GM23248 (cell line): ENCODE results near the gene WEE1. TPM values are rescaled to one million over a fixed set of nuclear protein-coding genes. Genes with fewer than 3 reads are reported as not detected.

Source experiments
- DNase-seq: peaks from one replicate; pipeline ENCODE4 v3.0.0-alpha.2; 2015
- H2AFZ ChIP-seq: fragments of 200-600 bp; sonication (generic); 2 replicates; pipeline ENCODE4 v1.6.1; 2016; ENCODE audit warnings: antibody characterized with exemption
- H3F3A ChIP-seq: fragments of 200-600 bp; sonication (generic); 2 replicates; pipeline ENCODE4 v1.6.1; 2016; ENCODE audit warnings: mild to moderate bottlenecking, antibody characterized with exemption, mixed run types; ENCODE audit not compliant: insufficient read depth
- H3K27ac ChIP-seq: fragments of 200-600 bp; sonication (generic); 2 replicates; pipeline ENCODE4 v1.5.1; 2016; ENCODE audit warnings: mild to moderate bottlenecking
- H3K27me3 ChIP-seq: fragments of 200-600 bp; sonication (generic); replicated peaks from 2 replicates; pipeline ENCODE4 v1.6.1; 2016; ENCODE audit warnings: mild to moderate bottlenecking; ENCODE audit not compliant: insufficient read depth
- H3K36me3 ChIP-seq: fragments of 200-600 bp; sonication (generic); 2 replicates; pipeline ENCODE4 v1.6.1; 2016; ENCODE audit warnings: low read depth, mild to moderate bottlenecking
- H3K4me1 ChIP-seq: fragments of 200-600 bp; sonication (generic); 2 replicates; pipeline ENCODE4 v1.6.1; 2016; ENCODE audit warnings: mild to moderate bottlenecking; ENCODE audit not compliant: insufficient read depth
- H3K4me2 ChIP-seq: fragments of 200-600 bp; sonication (generic); one replicate; pipeline ENCODE4 v1.6.1; 2016; ENCODE audit warnings: mild to moderate bottlenecking; ENCODE audit not compliant: unreplicated experiment
- H3K4me3 ChIP-seq: fragments of 200-600 bp; sonication (generic); 2 replicates; pipeline ENCODE4 v1.5.1; 2016; ENCODE audit warnings: mild to moderate bottlenecking
- H3K79me2 ChIP-seq: fragments of 200-600 bp; sonication (generic); 2 replicates; pipeline ENCODE4 v1.6.1; 2016; ENCODE audit warnings: mild to moderate bottlenecking; ENCODE audit not compliant: insufficient read depth
- H3K9ac ChIP-seq: fragments of 200-600 bp; sonication (generic); 2 replicates; pipeline ENCODE4 v1.6.1; 2016; ENCODE audit warnings: mild to moderate bottlenecking
- H3K9me2 ChIP-seq: fragments of 200-600 bp; sonication (generic); 2 replicates; pipeline ENCODE4 v1.6.1; 2016; ENCODE audit warnings: mixed run types, mild to moderate bottlenecking, moderate library complexity; ENCODE audit not compliant: insufficient read depth
- H3K9me3 ChIP-seq: fragments of 200-600 bp; sonication (generic); one replicate; pipeline ENCODE4 v1.6.1; 2017; ENCODE audit warnings: low read depth
- H4K20me1 ChIP-seq: fragments of 200-600 bp; sonication (generic); 2 replicates; pipeline ENCODE4 v1.6.0; 2016; ENCODE audit not compliant: insufficient read depth
- EZH2 ChIP-seq: fragments of 200-600 bp; sonication (generic); IDR thresholded peaks from 2 replicates; pipeline ENCODE4 v1.6.1; 2018; ENCODE audit warnings: antibody characterized with exemption, mild to moderate bottlenecking; ENCODE audit not compliant: insufficient read depth, poor library complexity, severe bottlenecking
- EZH2phosphoT487 ChIP-seq: fragments of 200-600 bp; sonication (generic); IDR thresholded peaks from 2 replicates; pipeline ENCODE4 v1.6.1; 2018; ENCODE audit warnings: antibody characterized with exemption, moderate library complexity, mild to moderate bottlenecking, low read depth; ENCODE audit not compliant: insufficient read depth
- WGBS, 2 experiments: methylation state at CpG; one replicate each; pipeline ENCODE4 v1.1.6; 2015 to 2017; ENCODE audit warnings: low lambda C conversion rate in 2 of 2, low coverage in 1 of 2; ENCODE audit errors: missing lambda C conversion rate in 2 of 2; 5-methylcytosine and 5-hydroxymethylcytosine counted together
- in situ Hi-C: fragments of 300-500 bp; cut with MboI; formaldehyde crosslinking; loops from 2 replicates; pipeline ENCODE4 v1.15.0; 2020
- polyA plus RNA-seq: library from polyadenylated mRNA; unstranded; fragments of >200 nt; fragmentation: Nextera tagmentation; extraction: Ambion mirVana; gene quantifications from 2 replicates; pipeline ENCODE4 v1.2.1, GENCODE V29; 2016
- total RNA-seq: library from RNA; depleted of rRNA; stranded (reverse); fragments of >200 nt; shearing (Covaris generic); gene quantifications from 2 replicates; pipeline ENCODE4 v1.2.3, GENCODE V29; 2014

WEE1 gene
- total and polyA plus RNA-seq, 2 experiments from 2014 or later = 13.1 to 35.2 TPM

GRCh38 chr11:9568161-9568853 lies 5.2 kb upstream of the WEE1 start:
- H3K27ac ChIP-seq = peak overlapping the region; percentile 99
- no peaks in the 10 kb centered on the region for H3K9me3 ChIP-seq

DNA sequence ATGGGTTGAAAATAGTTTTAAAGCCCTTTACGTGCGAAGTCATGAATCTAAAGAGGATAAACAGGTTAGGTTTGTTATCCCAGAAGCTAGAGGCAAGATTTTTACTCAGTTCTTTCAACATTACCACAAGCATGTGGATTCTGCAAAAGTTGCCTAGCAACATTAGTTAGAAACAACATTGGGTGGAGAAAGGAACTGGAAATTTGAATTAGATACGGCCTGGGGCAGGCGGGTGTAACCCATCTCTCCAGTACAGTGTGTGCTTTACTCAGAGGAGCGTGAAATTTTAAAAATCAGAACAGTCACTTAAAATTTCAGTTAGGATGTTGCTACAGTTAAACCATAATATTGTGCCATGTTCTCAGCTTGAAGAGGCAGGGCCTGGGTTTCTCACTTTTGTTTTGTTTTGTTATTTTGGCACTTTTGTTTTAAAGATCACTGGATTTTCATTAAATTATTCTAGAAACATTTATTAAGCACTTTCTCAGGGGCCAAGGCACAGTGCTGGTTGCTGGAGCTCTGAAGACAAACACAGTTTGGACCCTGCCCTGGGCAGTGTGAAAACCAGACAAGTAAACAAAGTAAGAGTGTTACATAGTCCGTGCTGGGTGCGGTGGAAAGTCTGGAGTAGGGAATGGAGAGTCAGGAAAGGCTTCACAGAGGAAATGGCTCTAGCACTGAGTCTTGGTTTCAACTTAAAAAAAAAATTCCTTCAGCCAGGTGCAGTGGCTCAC lies 4.4 kb upstream of the WEE1 start:
- H3K4me3 ChIP-seq = peak overlapping the region; percentile 58
- H3K9me3 ChIP-seq = no peaks in the 10 kb centered on the region
- peak overlapping the region; percentile 93 for H3K9ac ChIP-seq
- DNase-seq = peak; percentile 95
- peaks cover 45% of the 10 kb centered on the region for H3K4me1 ChIP-seq
- H3F3A ChIP-seq = peaks cover 28% of the 10 kb centered on the region
- H3K27me3 ChIP-seq = no peaks in the 10 kb centered on the region
- H2AFZ ChIP-seq = peak overlapping the region; percentile 39
- H3K4me2 ChIP-seq = peak overlapping the region; percentile 90
- in situ Hi-C loops = no loop called here
- no peaks in the 10 kb centered on the region; the same call in 1 of the 2 replicates for H3K79me2 ChIP-seq
- no peaks in the 10 kb centered on the region for H3K9me2 ChIP-seq
- H4K20me1 ChIP-seq = no peaks in the 10 kb centered on the region
- TF ChIP-seq EZH2 = no peak
- TF ChIP-seq EZH2phosphoT487 = no peak
- H3K27ac ChIP-seq = peak overlapping the region; percentile 99
- H3K36me3 ChIP-seq = no peaks in the 10 kb centered on the region
- WGBS, 2 experiments = 5 to 6% methylated on average over 7 of the region's 7 CpGs

More at GRCh38 chr11:9568161-9568853, 5.2 kb upstream of the WEE1 start:
- H3K27me3 ChIP-seq = no peaks in the 10 kb centered on the region
- peak; percentile 72 for DNase-seq
- H3K79me2 ChIP-seq = no peaks in the 10 kb centered on the region
- no peak for TF ChIP-seq EZH2phosphoT487
- no peak for TF ChIP-seq EZH2
- no peaks in the 10 kb centered on the region for H3K9me2 ChIP-seq
- H3K4me2 ChIP-seq = peak overlapping the region; percentile 90
- H3K36me3 ChIP-seq = no peaks in the 10 kb centered on the region
- H3F3A ChIP-seq = peaks cover 28% of the 10 kb centered on the region
- H2AFZ ChIP-seq = peak overlapping the region; percentile 25; the same call in 1 of the 2 replicates
- in situ Hi-C loops = no loop called here
- H3K4me1 ChIP-seq = peaks cover 45% of the 10 kb centered on the region
- H3K9ac ChIP-seq = peak overlapping the region; percentile 93
- WGBS, 2 experiments = 32 to 38% methylated on average over 8 of the region's 8 CpGs
- no peaks in the 10 kb centered on the region for H4K20me1 ChIP-seq
- H3K4me3 ChIP-seq = peak overlapping the region; percentile 58

DNA sequence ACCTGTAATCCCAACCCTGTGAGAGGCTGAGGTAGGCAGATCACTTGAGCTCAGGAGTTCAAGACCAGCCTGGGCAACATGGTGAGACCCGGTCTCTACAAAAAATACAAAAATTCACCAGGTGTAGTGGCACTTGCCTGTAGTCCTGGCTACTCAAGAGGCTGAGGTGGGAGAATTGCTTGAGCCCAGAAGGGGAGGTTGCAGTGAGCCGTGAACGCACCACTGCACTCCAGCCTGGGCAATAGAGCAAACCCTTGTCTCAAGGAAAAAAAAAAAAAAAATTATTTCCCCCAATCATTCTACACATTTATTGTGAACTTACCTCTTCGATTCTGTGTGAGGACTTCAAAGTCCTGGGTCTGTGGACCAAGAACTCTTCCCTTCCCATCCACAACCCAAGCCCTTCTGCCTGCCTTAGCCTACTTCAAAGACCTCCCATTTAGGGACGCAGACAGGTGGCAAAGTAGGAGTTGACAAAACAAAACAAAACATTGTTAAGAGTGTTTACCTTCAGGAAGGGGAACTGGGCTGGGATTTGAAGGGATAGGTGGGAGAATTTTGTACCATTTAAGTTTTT lies 3.8 kb upstream of the WEE1 start:
- 79 to 85% methylated on average over 5 of the region's 5 CpGs for WGBS, 2 experiments
- H3K4me2 ChIP-seq = peak overlapping the region; percentile 90
- H3K4me1 ChIP-seq = peaks cover 45% of the 10 kb centered on the region
- H2AFZ ChIP-seq = peak overlapping the region; percentile 39
- H3K4me3 ChIP-seq = no peak overlapping the region
- H3K36me3 ChIP-seq = no peaks in the 10 kb centered on the region
- no peaks in the 10 kb centered on the region for H3K9me3 ChIP-seq
- H4K20me1 ChIP-seq = no peaks in the 10 kb centered on the region
- H3K27ac ChIP-seq = peak overlapping the region; percentile 99
- TF ChIP-seq EZH2phosphoT487 = no peak
- no peak for TF ChIP-seq EZH2
- H3K9ac ChIP-seq = peak overlapping the region; percentile 93
- no peak for DNase-seq
- no peaks in the 10 kb centered on the region for H3K9me2 ChIP-seq
- peaks cover 28% of the 10 kb centered on the region for H3F3A ChIP-seq
- in situ Hi-C loops = no loop called here
- H3K79me2 ChIP-seq = peaks cover 5% of the 10 kb centered on the region
- H3K27me3 ChIP-seq = no peaks in the 10 kb centered on the region

GRCh38 chr11:9570313-9571025 lies 3.0 kb upstream of the WEE1 start:
- H3K4me2 ChIP-seq = no peak overlapping the region
- H3K4me3 ChIP-seq = no peak overlapping the region
- DNase-seq = no peak
- H3K9me3 ChIP-seq = no peaks in the 10 kb centered on the region
- TF ChIP-seq EZH2phosphoT487 (no peak), EZH2 (no peak)
- H3K27me3 ChIP-seq = no peaks in the 10 kb centered on the region
- no peak overlapping the region for H3K9ac ChIP-seq
- H3K9me2 ChIP-seq = no peaks in the 10 kb centered on the region
- no peak overlapping the region for H2AFZ ChIP-seq
- peaks cover 29% of the 10 kb centered on the region for H3F3A ChIP-seq
- in situ Hi-C loops = no loop called here
- peaks cover 13% of the 10 kb centered on the region for H3K79me2 ChIP-seq
- H3K4me1 ChIP-seq = peaks cover 42% of the 10 kb centered on the region
- no peak overlapping the region for H3K27ac ChIP-seq
- H4K20me1 ChIP-seq = no peaks in the 10 kb centered on the region
- WGBS, 2 experiments = 78 to 83% methylated on average over 9 of the region's 9 CpGs
- no peaks in the 10 kb centered on the region for H3K36me3 ChIP-seq
